ENCODE measurements around the gene NUP205.
A peak's percentile ranks its signal among the peaks of the same experiment; 100 is the strongest.
"Not testable (repeated sequence)": the region's sequence is repeated elsewhere in the genome, so short reads cannot be mapped to it uniquely, and the experiment has no call there.

NUP205 gene

GRCh38 chr7:135690566-135690965 is 132.8 kb downstream of the NUP205 start:
- peak; percentile 43 to 81 for DNase-seq (ENCODE audit: low read depth in 2 of 2)
- TF ChIP-seq CTCF (IDR thresholded peaks at IDR 0.05; ENCODE audit: low read depth, low read length), result no peak
- H3K4me3 ChIP-seq (replicated peaks in 1 of 2; ENCODE audit: low read depth in 2 of 2, low read length in 2 of 2), result no peak overlapping the region

GRCh38 chr7:135692055-135692454 is 134.3 kb downstream of the NUP205 start:
- TF ChIP-seq CTCF (IDR thresholded peaks at IDR 0.05; ENCODE audit: low read depth, low read length), result no peak
- H3K4me3 ChIP-seq (replicated peaks in 1 of 2; ENCODE audit: low read depth in 2 of 2, low read length in 2 of 2), result no peak overlapping the region
- DNase-seq (ENCODE audit: low read depth in 2 of 2), result peak in 1 of 2 donors; percentile 60

- not testable (repeated sequence) for DNase-seq (ENCODE audit: low read depth in 2 of 2); H3K4me3 ChIP-seq (replicated peaks in 1 of 2; ENCODE audit: low read depth in 2 of 2, low read length in 2 of 2)
Measured at GRCh38 chr7:135692606-135693005, 134.9 kb downstream of the NUP205 start.

- no peak overlapping the region for H3K4me3 ChIP-seq (replicated peaks in 1 of 2; ENCODE audit: low read depth in 2 of 2, low read length in 2 of 2)
- DNase-seq (ENCODE audit: low read depth in 2 of 2), result no peak
- no peak for TF ChIP-seq CTCF (IDR thresholded peaks at IDR 0.05; ENCODE audit: low read depth, low read length)
Measured at GRCh38 chr7:135693558-135693957, 135.8 kb downstream of the NUP205 start.

GRCh38 chr7:135697276-135698049 is 139.7 kb downstream of the NUP205 start:
- H3K4me3 ChIP-seq (replicated peaks in 1 of 2; ENCODE audit: low read depth in 2 of 2, low read length in 2 of 2), result no peak overlapping the region
- no peak for DNase-seq (ENCODE audit: low read depth in 2 of 2)
- no peak for TF ChIP-seq CTCF (IDR thresholded peaks at IDR 0.05; ENCODE audit: low read depth, low read length)
